IMR-90 (cell line): Measurements from ENCODE around the gene CHRNB1. TPM values are rescaled to one million over a fixed set of nuclear protein-coding genes. Genes with fewer than 3 reads are reported as not detected.

ENCODE experiments used
- ATAC-seq: fragments of 200-7000 bp; cut with Tn5 transposase; 2 replicates; pipeline ENCODE4 v1.9.1; 2020; ENCODE audit warnings: low read depth, mild to moderate bottlenecking, moderate library complexity
- BruUV-seq: library from RNA; stranded (reverse); fragments of 400-500 nt; replicated peaks from 2 replicates; lab custom pipeline; 2021; lab: Mats Ljungman, UMichigan
- CTCF ChIA-PET: fragments of 300-600 bp; formaldehyde crosslinking; extraction: SDS; loops from one replicate; lab custom pipeline; 2021; ENCODE audit warnings: antibody characterized with exemption; lab: Yijun Ruan, JAX
- POLR2A ChIA-PET: fragments of 300-600 bp; sonication (Branson Sonifier 250); formaldehyde crosslinking; loops from one replicate; lab custom pipeline; 2022; ENCODE audit warnings: antibody characterized with exemption; ENCODE audit not compliant: unreplicated experiment; lab: Charles Lee
- DNase-seq: peaks from one replicate; pipeline ENCODE4 v3.0.0; 2013
- H2AFZ ChIP-seq: replicated peaks from 2 replicates; pipeline ENCODE3; 2013; ENCODE audit warnings: low read length, mild to moderate bottlenecking; ENCODE audit not compliant: poor library complexity
- H2AK5ac ChIP-seq: 2 replicates; pipeline ENCODE4 v1.6.1; 2013; ENCODE audit warnings: low read depth, low read length, inconsistent platforms
- H2AK9ac ChIP-seq: replicated peaks from 2 replicates; pipeline ENCODE3; 2013; ENCODE audit warnings: mild to moderate bottlenecking, low read depth, low read length, moderate library complexity; ENCODE audit not compliant: poor library complexity
- H2BK120ac ChIP-seq: 2 replicates; pipeline ENCODE4 v1.6.1; 2013; ENCODE audit warnings: low read depth, low read length, inconsistent platforms
- H2BK15ac ChIP-seq: 3 replicates; pipeline ENCODE4 v1.6.1; 2013; ENCODE audit warnings: low read depth, low read length, inconsistent platforms
- H2BK20ac ChIP-seq: 2 replicates; pipeline ENCODE4 v1.6.1; 2013; ENCODE audit warnings: low read depth, mild to moderate bottlenecking, inconsistent platforms, low read length, moderate library complexity
- H2BK5ac ChIP-seq: 2 replicates; pipeline ENCODE4 v1.6.1; 2013; ENCODE audit warnings: mild to moderate bottlenecking, low read depth, low read length, inconsistent platforms; ENCODE audit not compliant: poor library complexity, severe bottlenecking
- H3K14ac ChIP-seq: replicated peaks from 2 replicates; pipeline ENCODE4 v1.6.1; 2013; ENCODE audit warnings: low read depth, low read length, inconsistent platforms
- H3K18ac ChIP-seq: 2 replicates; pipeline ENCODE4 v1.6.1; 2013; ENCODE audit warnings: low read depth, low read length, control low read depth
- H3K23ac ChIP-seq: 2 replicates; pipeline ENCODE4 v1.6.1; 2013; ENCODE audit warnings: low read depth, low read length, inconsistent platforms
- H3K27ac ChIP-seq: 2 replicates; pipeline ENCODE4 v1.5.1; 2013; ENCODE audit warnings: mild to moderate bottlenecking, control low read depth, low read length; ENCODE audit not compliant: insufficient read depth
- H3K27me3 ChIP-seq: 2 replicates; pipeline ENCODE4 v1.6.1; 2013; ENCODE audit warnings: low read length; ENCODE audit not compliant: control insufficient read depth, insufficient read depth
- H3K36me3 ChIP-seq: 2 replicates; pipeline ENCODE4 v1.6.1; 2013; ENCODE audit warnings: low read length, mixed read lengths; ENCODE audit not compliant: control insufficient read depth, insufficient read depth
- H3K4ac ChIP-seq: 2 replicates; pipeline ENCODE4 v1.6.1; 2013; ENCODE audit warnings: low read depth, low read length, inconsistent platforms
- H3K4me1 ChIP-seq: 2 replicates; pipeline ENCODE4 v1.6.1; 2013; ENCODE audit warnings: low read length, mixed read lengths; ENCODE audit not compliant: control insufficient read depth, insufficient read depth
- H3K4me2 ChIP-seq: 2 replicates; pipeline ENCODE4 v1.6.1; 2013; ENCODE audit warnings: low read depth, mild to moderate bottlenecking, control low read depth, low read length, moderate library complexity
- H3K4me3 ChIP-seq: 2 replicates; pipeline ENCODE4 v1.5.1; 2013; ENCODE audit warnings: low read depth, mild to moderate bottlenecking, control low read depth, low read length, moderate library complexity; ENCODE audit not compliant: insufficient read depth
- H3K56ac ChIP-seq: 2 replicates; pipeline ENCODE4 v1.6.1; 2013; ENCODE audit warnings: low read length, inconsistent platforms; ENCODE audit not compliant: insufficient read depth; ENCODE audit errors: extremely low read depth
- H3K79me1 ChIP-seq, 2 experiments: 2 replicates each; pipeline ENCODE4 v1.6.1; 2013; ENCODE audit warnings: low read length in 2 of 2, inconsistent platforms in 1 of 2, low read depth in 1 of 2
- H3K9ac ChIP-seq: 2 replicates; pipeline ENCODE4 v1.6.1; 2013; ENCODE audit warnings: low read depth, low read length, control low read depth
- H3K9me1 ChIP-seq: 2 replicates; pipeline ENCODE4 v1.6.1; 2013; ENCODE audit warnings: low read length, inconsistent platforms; ENCODE audit not compliant: insufficient read depth
- H3K9me3 ChIP-seq: 2 replicates; pipeline ENCODE4 v1.6.1; 2013; ENCODE audit warnings: low read length; ENCODE audit not compliant: control insufficient read depth, insufficient read depth
- H4K20me1 ChIP-seq: 2 replicates; pipeline ENCODE4 v1.6.1; 2013; ENCODE audit warnings: low read length, inconsistent platforms; ENCODE audit not compliant: insufficient read depth
- H4K5ac ChIP-seq: 2 replicates; pipeline ENCODE4 v1.6.1; 2013; ENCODE audit warnings: mild to moderate bottlenecking, low read depth, low read length, control low read depth
- H4K8ac ChIP-seq, 2 experiments: 2 replicates each; pipeline ENCODE4 v1.6.1; 2013; ENCODE audit warnings: low read depth in 2 of 2, low read length in 2 of 2, control low read depth in 1 of 2, inconsistent platforms in 1 of 2
- H4K91ac ChIP-seq: 2 replicates; pipeline ENCODE4 v1.6.1; 2013; ENCODE audit warnings: low read depth, low read length, inconsistent platforms; ENCODE audit not compliant: insufficient read depth
- CEBPB ChIP-seq: IDR thresholded peaks from 2 replicates; pipeline ENCODE4 v1.6.1; 2012; ENCODE audit warnings: low read depth, low read length, improper control_type of control experiment
- CHD1 ChIP-seq: IDR thresholded peaks from 2 replicates; pipeline ENCODE4 v1.6.1; 2012; ENCODE audit warnings: low read depth, low read length, improper control_type of control experiment
- CTCF ChIP-seq: conservative IDR thresholded peaks from 2 replicates; pipeline ENCODE4 v1.5.1; 2012; ENCODE audit warnings: mild to moderate bottlenecking, low read depth, low read length, improper control_type of control experiment
- WGBS, 2 experiments: methylation state at CpG; one replicate each; pipeline versions ENCODE4 v1.1.5 to v1.1.7; 2013; ENCODE audit warnings: missing lambda C conversion rate in 2 of 2; ENCODE audit not compliant: insufficient read length in 1 of 2; ENCODE audit errors: extremely low coverage in 2 of 2; 5-methylcytosine and 5-hydroxymethylcytosine counted together
- dilution Hi-C: fragments of 300-500 bp; cut with HindIII; formaldehyde crosslinking; loops from one replicate; pipeline ENCODE4 v1.14.3; 2018; ENCODE audit warnings: low sequenced_read_pairs; ENCODE audit not compliant: unreplicated experiment
- in situ Hi-C: fragments of 300-500 bp; cut with MboI; formaldehyde crosslinking; loops from 3 replicates; pipeline ENCODE4 v1.14.3; 2019; ENCODE audit warnings: low sequenced_read_pairs, inconsistent platforms, mixed read lengths
- intact Hi-C: fragments of 100-400 bp; cut with micrococcal nuclease; formaldehyde crosslinking; loops from 2 replicates; pipeline ENCODE4 v1.10.0; 2022
- polyA plus RNA-seq, 3 experiments: library from polyadenylated mRNA; depleted of rRNA; stranded (reverse); fragments of >200 nt; gene quantifications; 2 replicates each; pipeline ENCODE4 v1.2.3, GENCODE V29; 2012; ENCODE audit warnings: low replicate concordance in 1 of 3
- total RNA-seq: library from RNA; depleted of rRNA; stranded (reverse); fragments of >200 nt; gene quantifications from 2 replicates; pipeline ENCODE4 v1.2.3, GENCODE V29; 2012

Gene CHRNB1
- total and polyA plus RNA-seq, 2 of the 4 experiments (the other 2 are of a cell fraction) = 4.3 to 6.0 TPM

GRCh38 chr17:7497636-7498035, 52.8 kb downstream of the CHRNB1 start:
- H2AK9ac ChIP-seq = no peak overlapping the region
- ChIA-PET CTCF (no interaction called here), POLR2A (no interaction called here)
- TF ChIP-seq CEBPB (no peak), CTCF (no peak), CHD1 (no peak)
- H3K27me3 ChIP-seq = no peaks in the 10 kb centered on the region
- DNase-seq = no peak
- no peaks in the 10 kb centered on the region for H3K9me3 ChIP-seq
- no peak for ATAC-seq
- no peak overlapping the region for H2BK120ac ChIP-seq
- 100% methylated on average over 1 of the region's 14 CpGs; no CpG with 5 or more reads in 1 of the 2 experiments for WGBS, 2 experiments
- no peak overlapping the region for H2BK5ac ChIP-seq
- H4K8ac ChIP-seq = no peak overlapping the region
- peaks cover 67% of the 10 kb centered on the region for H3K36me3 ChIP-seq
- H2BK15ac ChIP-seq = no peak overlapping the region
- no peak overlapping the region for H4K5ac ChIP-seq
- no TSS peak for BruUV-seq
- H3K18ac ChIP-seq = no peak overlapping the region
- H3K4me3 ChIP-seq = no peak overlapping the region
- no peak overlapping the region for H3K56ac ChIP-seq
- peaks cover 46% of the 10 kb centered on the region for H4K20me1 ChIP-seq
- H3K27ac ChIP-seq = no peak overlapping the region
- no peak overlapping the region for H3K23ac ChIP-seq
- H2AK5ac ChIP-seq = no peak overlapping the region
- H4K91ac ChIP-seq = no peak overlapping the region
- no peak overlapping the region for H3K4ac ChIP-seq
- intact Hi-C loops (no loop called here), dilution Hi-C loops (no loop called here), in situ Hi-C loops (no loop called here)
- H3K79me1 ChIP-seq = peaks cover 51 to 71% of the 10 kb centered on the region in 2 experiments
- H3K14ac ChIP-seq = no peak overlapping the region
- no peak overlapping the region for H2AFZ ChIP-seq
- peaks cover 12% of the 10 kb centered on the region; the same call in 1 of the 2 replicates for H3K9me1 ChIP-seq
- H3K4me1 ChIP-seq = no peaks in the 10 kb centered on the region
- H2BK20ac ChIP-seq = no peak overlapping the region
- no peak overlapping the region for H3K4me2 ChIP-seq
- no peak overlapping the region for H3K9ac ChIP-seq
